AG04449 (cell line): ENCODE data around the gene MME.

Experiments
- CTCF ChIA-PET: fragments of 350-600 bp; formaldehyde crosslinking; extraction: SDS; loops from one replicate; lab custom pipeline; 2021; ENCODE audit warnings: antibody characterized with exemption; lab: Yijun Ruan, JAX
- POLR2A ChIA-PET: fragments of 400-600, 350-600 bp; formaldehyde crosslinking; extraction: SDS; loops from one replicate; lab custom pipeline; 2020; ENCODE audit warnings: antibody characterized with exemption, inconsistent platforms; lab: Yijun Ruan, JAX
- DNase-seq: peaks from one replicate; pipeline ENCODE4 v3.0.0-alpha.2; 2010; ENCODE audit warnings: low read depth, low spot score
- H3K4me3 ChIP-seq: 2 replicates; pipeline ENCODE4 v1.5.1; 2011; ENCODE audit warnings: low read depth, mild to moderate bottlenecking, control low read depth, low read length
- CTCF ChIP-seq: IDR thresholded peaks from one replicate; pipeline ENCODE4 v1.5.1; 2011; ENCODE audit warnings: mild to moderate bottlenecking, moderate library complexity, low read length, control low read depth, inconsistent platforms; ENCODE audit not compliant: insufficient read depth; ENCODE audit errors: missing control alignments

Gene MME

GRCh38 chr3:155193868-155194267, 113.7 kb downstream of the MME start:
- DNase-seq = no peak
- ChIA-PET POLR2A (no interaction called here), CTCF (interaction anchor here (0.6 kb wide), 1 partner anchor 12 kb away, joined by 3 read pairs; no protein-coding TSS in a partner anchor)
- H3K4me3 ChIP-seq = no peak overlapping the region
- TF ChIP-seq CTCF = no peak

- ChIA-PET POLR2A (no interaction called here), CTCF (no interaction called here)
- no peak for TF ChIP-seq CTCF
Measured at GRCh38 chr3:155194973-155195957, 115.1 kb downstream of the MME start.

GRCh38 chr3:155196131-155197021, 116.3 kb downstream of the MME start:
- H3K4me3 ChIP-seq = no peak overlapping the region
- CTCF ChIA-PET = no interaction called here
- POLR2A ChIA-PET = no interaction called here
- no peak for DNase-seq
- TF ChIP-seq CTCF = no peak

More at GRCh38 chr3:155194973-155195957, 115.1 kb downstream of the MME start:
- no peak overlapping the region for H3K4me3 ChIP-seq
- DNase-seq = no peak

- DNase-seq = no peak
- ChIA-PET POLR2A (no interaction called here), CTCF (no interaction called here)
- H3K4me3 ChIP-seq = no peak overlapping the region
- no peak for TF ChIP-seq CTCF
Measured at GRCh38 chr3:155197786-155198185, 117.7 kb downstream of the MME start.

- TF ChIP-seq CTCF = no peak
- CTCF ChIA-PET = no interaction called here
- DNase-seq = peak; percentile 33
- POLR2A ChIA-PET = no interaction called here
- no peak overlapping the region for H3K4me3 ChIP-seq
Measured at GRCh38 chr3:155202626-155203025, 122.5 kb downstream of the MME start.
